K562 treated with DMSO at 1 percent for 48 hours (cell line): ENCODE results near the gene PGA5. TPM values are rescaled to one million over a fixed set of nuclear protein-coding genes. Genes with fewer than 3 reads are reported as not detected.

Source experiments
- total RNA-seq: library from RNA; unstranded; fragments of 300-600 nt; gene quantifications from 2 replicates; pipeline ENCODE4 v1.2.3, GENCODE V29; 2022; ENCODE audit warnings: low replicate concordance; ENCODE audit errors: extremely low read depth

The PGA5 gene
- total RNA-seq: not detected in 2 replicates

GRCh38 chr11:61240875-61241274 is at the start of gene PGA5:
PGA5 (plus strand) TSS chr11:61241175; CDS start chr11:61241227, 52 bp downstream.

DNA sequence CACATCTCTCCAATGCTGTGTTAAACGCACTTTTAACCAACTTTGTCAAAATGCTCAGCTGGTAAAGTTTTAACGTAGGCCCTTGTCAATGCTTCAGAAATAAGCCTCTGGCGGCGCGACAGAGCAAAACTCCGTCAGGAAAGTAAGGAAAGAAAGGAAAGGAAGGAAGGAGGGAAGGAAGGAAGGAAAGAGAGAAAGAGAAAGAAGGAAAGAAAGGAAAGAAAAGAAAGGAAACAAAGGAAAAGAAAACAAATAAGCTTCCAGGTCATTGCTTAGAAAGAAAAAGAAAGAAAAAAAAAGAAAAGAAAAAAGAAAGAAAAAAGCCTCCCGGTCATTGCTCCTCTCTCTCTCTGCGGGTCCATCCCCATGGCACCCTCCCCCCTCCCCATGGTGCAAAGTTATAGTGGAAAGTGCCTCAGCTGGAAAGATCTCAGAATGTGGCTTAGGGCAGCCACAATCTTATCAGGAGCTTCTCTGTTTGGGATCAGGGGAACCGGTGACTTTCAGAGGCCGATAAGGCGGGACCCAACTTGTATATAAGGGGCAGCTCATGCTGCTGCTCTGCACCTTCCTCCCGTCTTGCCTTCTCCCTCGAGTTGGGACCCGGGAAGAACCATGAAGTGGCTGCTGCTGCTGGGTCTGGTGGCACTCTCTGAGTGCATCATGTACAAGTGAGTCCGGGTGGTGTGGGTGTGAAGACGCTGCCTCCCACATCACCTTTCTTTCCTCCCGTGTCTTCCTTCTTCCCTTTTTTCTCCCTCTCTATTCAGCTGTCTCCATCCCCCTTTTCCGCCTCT is 37.8 kb upstream of the PGA5 start, which contains the start of gene PGA3:
Gene PGA3 (plus strand): TSS at position 566 of the 797 bp plus-strand sequence. CDS start 50 bp downstream, at position 616.

DNA sequence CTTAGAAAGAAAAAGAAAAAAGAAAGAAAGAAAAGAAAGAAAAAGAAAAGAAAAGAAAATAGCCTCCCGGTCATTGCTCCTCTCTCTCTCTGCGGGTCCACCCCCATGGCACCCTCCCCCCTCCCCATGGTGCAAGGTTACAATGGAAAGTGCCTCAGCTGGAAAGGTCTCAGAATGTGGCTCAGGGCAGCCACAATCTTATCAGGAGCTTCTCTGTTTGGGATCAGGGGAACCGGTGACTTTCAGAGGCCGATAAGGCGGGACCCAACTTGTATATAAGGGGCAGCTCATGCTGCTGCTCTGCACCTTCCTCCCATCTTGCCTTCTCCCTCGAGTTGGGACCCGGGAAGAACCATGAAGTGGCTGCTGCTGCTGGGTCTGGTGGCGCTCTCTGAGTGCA is 18.9 kb upstream of the PGA5 start, which contains the start of gene PGA4:
Gene PGA4 (plus strand): TSS at position 301 of the 400 bp plus-strand sequence. CDS start 54 bp downstream, at position 355.

DNA sequence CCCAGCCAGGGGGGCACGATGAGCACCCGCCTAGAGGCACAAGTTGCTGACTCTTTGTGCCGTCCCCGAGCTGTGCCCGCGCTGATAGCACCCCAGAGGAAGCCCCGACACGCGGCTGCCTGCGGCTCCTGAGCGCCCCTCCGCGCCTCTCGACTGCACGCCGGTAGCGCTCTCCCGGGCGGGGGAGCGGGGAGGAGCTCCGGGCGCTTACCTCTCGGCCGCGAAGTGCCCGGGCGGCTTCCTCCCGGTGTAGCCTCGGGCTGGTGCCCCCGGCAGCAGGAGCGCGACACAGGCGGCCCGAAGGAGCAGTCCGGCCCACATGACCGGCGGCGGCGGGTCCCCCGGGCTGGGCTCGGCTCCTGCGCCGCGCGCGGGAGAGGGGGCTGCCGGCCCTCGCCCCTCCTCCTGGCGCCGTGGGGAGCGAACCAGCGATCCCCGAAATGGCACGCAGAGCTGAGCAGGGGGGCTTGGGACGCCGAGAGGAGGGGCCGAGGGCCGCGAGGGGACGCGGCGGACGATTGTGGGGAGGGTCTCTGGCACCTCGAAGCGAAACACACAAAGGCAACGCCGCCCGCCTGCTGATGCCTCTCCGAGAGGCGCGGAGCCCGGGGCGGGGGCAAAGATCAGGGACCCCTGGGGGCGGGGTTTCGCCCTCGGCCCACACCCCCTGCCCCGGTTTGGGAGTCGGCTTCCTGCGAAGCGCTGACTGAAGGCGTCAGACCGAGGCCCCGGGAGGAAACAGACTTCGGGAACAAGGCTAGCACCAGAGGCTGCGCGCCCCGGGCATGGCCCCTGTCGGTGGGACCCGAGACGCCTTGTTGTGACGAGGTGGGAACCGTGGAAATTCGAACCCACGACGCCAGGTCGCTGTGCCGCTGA is 54.0 kb downstream of the PGA5 start, which contains the start of gene VWCE:
Gene VWCE (minus strand): TSS at position 600 of the 879 bp plus-strand sequence. CDS start 279 bp downstream, at position 321.

Other genes with a start within 250 kb of the PGA5 start
- not detected in 2 replicates for gene CD5, start 138.7 kb upstream of the PGA5 start, total RNA-seq
- not detected in 2 replicates for gene VPS37C, start 79.7 kb upstream of the PGA5 start, total RNA-seq
- not detected in 2 replicates for gene PGA3, start 37.7 kb upstream of the PGA5 start, total RNA-seq
- gene PGA4, start 18.8 kb upstream of the PGA5 start, total RNA-seq: not detected in 2 replicates
- gene VWCE, start 54.1 kb downstream of the PGA5 start, total RNA-seq: not detected in 2 replicates
- gene DDB1, start 91.9 kb downstream of the PGA5 start, total RNA-seq: 223 TPM in 1 of 2 replicates, not detected in the other
- gene TKFC, start 92.1 kb downstream of the PGA5 start, total RNA-seq: not detected in 2 replicates
- gene CYB561A3, start 120.7 kb downstream of the PGA5 start, total RNA-seq: not detected in 2 replicates
- gene TMEM138, start 121.2 kb downstream of the PGA5 start, total RNA-seq: not detected in 2 replicates
- gene TMEM216, start 151.4 kb downstream of the PGA5 start, total RNA-seq: not detected in 2 replicates
- gene CPSF7, start 188.8 kb downstream of the PGA5 start, total RNA-seq: not detected in 2 replicates
- gene SDHAF2, start 188.9 kb downstream of the PGA5 start, total RNA-seq: not detected in 2 replicates